ENCODE measurements around the gene ZDHHC7.
A peak's percentile ranks its signal among the peaks of the same experiment; 100 is the strongest.

Gene ZDHHC7

GRCh38 chr16:85017633-85018032 lies 6.3 kb upstream of the ZDHHC7 start:
- no peak for DNase-seq

DNA sequence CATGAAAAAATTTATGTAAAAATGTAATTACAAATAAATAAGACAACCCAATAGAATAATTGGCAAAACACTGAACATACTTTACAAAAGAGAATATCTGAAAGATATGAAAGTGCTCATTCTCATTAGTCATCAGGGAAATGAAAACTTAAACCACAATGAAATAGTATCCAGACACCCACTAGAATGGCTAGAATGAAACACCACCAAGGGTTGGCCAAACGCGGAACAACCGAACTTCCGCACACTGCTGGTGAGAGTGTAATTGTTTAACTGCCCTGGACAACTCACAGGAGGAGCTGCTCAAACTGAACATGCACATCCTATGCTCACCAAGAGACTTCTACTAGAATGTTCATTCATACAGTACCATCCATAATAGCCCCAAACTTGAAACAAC lies 5.8 kb upstream of the ZDHHC7 start:
- DNase-seq = no peak

GRCh38 chr16:85015481-85016187 lies 4.3 kb upstream of the ZDHHC7 start:
- DNase-seq = no peak

DNA sequence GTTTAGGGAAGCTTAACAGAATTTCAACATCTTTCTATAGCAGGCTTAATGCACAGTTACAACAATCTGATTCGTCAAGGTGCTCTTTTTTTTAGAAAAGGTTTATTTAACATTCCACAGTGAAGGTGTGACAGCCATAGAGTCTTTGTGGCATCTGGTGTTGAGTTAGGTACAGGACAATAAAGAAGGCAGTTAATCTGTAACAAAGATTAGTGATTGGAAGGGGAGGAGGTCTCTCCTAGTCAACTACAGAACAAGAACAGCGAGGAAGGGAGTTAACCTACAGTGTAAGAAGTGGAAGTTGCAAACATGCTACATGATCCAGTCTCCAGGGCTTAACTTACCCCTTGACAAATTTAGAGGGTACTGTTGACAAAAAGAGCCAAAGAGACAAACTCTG lies 3.0 kb upstream of the ZDHHC7 start:
- DNase-seq = no peak

GRCh38 chr16:85011846-85012284 lies 530 bp upstream of the ZDHHC7 start:
- DNase-seq = no peak

DNA sequence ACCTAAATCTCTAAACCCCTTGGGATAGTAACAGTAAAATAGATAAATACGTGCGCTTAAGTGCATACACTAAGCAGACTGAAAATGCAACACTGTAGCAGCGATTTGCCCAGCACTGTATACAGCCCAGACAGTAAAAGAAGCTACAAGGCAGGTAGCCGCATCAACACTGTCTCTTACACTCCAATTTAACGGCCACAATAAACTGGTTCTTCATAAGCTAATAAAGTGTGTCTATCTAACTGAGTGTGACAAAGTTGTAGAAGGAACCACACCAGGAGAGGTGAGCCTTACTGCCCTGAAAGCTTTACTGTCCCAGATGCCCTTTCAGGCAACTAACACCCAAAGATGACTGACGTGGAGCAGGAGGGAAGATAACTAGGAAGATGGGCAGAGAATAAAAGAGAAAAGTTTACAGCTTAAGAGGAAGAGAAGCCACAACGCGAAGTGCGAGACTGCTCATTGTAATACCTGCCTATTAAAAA lies 847 bp downstream of the ZDHHC7 start:
- no peak for DNase-seq

DNA sequence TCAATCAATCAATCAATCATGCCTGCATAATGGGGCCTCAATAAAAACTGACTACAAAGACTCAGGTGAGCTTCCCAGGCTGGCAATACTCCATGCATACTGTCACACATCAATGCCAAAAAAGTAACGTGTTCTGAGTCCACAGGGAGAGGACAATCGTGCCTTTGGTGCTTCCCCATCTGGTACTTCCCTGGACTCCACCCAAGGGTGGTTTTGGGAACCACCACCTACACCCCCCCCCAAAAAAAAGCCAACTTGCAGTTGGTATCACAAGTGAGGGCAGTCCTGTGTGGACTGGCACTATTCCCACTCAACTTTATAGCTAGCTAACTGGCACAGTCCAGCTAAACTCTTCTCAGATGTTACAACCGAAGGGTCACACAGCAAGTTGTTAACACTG lies 3.1 kb downstream of the ZDHHC7 start:
- DNase-seq = no peak

DNA sequence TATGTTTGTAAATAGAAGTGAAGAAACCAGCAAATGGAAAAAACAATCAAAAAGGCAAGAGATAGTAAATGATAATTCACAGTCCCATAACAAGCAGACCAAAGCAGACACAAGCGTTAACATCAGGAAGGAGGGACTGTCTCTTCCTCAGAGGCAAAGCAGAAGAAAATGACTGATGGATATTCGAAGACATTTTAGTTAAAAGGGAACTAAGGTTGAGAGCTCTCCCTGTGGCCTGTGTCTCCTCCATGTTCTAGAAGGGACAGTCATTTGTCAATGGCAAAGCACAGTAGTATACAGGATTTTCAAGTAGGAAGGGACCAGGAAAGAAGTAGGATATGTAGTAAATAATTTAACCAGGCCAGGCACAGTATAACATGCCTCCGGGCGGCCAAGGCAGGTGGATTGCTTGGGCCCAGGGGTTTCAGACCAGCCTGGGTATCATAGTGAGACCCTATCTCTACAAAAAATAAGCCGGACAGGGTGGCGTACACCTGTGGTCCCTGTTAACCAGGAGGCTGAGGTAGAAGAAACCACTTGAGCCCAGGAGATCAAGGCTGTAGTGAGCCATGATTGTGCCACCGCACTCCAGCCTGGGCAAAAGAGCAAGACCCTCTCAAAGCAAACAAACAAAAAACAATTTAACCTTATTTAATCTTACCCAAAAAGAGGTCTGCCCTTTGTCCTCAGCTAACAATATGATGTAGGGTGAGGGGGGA lies 3.7 kb downstream of the ZDHHC7 start:
- DNase-seq = no peak

DNA sequence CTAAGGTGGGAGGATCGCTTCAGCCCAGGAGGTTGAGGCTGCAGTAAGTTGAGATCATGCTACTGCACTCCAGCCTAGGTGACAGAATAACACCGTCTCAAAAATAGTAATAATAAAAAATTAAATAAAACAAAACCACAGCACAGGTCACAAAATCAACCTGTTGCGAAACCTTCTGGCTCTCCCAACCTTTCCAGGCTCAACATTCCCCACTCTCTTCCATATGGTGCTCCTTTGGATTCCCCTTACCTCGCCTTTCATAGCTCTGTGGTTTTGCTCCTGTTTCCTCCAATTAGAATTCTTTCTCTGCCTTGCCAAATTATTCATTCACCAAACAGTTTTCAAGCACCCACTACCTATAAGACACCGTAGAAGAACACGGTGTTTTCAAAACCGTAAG lies 4.7 kb downstream of the ZDHHC7 start:
- peak; percentile 59 for DNase-seq

DNA sequence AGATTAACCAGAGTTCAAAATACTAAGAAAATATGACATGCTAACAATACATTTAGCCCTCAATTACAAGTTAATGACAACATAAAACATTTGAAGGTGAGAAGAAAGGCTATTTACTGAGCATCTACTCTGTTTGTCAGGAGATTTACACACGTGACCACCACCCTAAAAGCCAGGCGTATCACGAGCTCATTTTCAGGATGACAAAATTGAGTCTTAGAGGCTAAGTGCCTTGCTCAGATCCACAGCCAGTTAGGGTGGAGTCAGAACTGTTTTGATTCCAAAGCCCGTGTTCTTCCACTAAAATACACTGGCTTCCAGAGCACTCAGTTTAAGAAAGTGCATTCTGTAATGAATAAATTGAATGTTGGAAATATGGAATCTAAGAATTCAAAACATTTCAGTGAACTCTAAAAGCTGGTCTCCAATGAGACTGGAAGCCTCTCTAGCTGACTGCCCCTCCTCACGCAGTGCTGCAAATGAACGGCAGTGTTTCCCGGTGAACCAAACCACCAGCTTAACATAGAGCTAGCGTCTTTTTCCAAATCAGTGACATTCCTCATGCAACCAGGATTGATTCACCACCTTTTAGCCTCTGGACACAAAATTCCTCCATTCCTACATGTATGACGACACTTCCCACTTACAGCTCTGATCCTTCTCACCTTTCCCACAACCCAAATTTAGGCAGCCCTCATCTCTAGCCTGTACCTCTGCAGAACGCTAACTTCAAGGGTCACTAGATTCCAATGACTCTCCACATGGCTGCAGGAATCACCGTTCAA lies 5.9 kb downstream of the ZDHHC7 start:
- peak; percentile 76 for DNase-seq

GRCh38 chr16:85004587-85005205 lies 6.6 kb downstream of the ZDHHC7 start:
- peak; percentile 94 for DNase-seq

DNA sequence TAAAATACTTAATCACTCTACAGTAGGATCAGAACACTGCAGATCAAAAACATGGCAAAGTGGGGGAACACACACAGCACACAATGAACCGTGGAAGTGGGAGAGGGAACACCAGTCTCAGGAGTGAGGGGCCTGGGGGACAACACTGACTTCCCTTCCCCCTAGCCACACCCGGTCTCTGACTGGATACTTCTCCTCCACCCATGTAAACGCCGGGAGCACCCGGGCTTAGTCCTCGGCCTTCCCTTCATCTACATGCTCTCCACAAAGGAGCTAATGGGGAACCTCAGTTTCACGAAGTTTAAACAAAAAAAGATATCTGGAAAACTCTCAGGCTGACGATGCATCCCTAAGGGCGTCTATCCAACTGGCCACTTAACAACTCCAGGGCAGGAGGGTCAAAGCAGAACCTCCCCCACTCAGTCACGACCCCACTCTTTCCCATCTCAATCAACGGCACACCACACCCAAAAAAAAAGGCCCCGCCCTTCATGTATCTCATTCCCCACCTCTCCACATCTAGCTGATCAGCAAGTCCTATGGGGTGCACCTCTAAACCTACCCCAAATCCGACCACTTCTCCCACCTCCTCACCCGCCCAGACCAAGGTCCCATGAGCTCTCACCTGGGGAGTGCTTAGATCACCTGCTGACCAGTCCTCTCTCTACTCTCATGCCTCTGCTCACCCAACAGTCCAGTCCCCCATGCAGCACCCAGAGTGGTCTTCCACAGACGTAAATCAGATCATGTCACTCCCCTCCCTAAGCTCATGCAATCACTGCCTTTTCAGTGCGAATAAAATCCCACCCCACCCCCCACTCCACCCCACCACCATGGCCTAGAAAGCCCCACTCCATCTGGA lies 7.4 kb downstream of the ZDHHC7 start:
- no peak for DNase-seq

- DNase-seq = no peak
Measured at GRCh38 chr16:85003076-85003475, 8.3 kb downstream of the ZDHHC7 start.

DNA sequence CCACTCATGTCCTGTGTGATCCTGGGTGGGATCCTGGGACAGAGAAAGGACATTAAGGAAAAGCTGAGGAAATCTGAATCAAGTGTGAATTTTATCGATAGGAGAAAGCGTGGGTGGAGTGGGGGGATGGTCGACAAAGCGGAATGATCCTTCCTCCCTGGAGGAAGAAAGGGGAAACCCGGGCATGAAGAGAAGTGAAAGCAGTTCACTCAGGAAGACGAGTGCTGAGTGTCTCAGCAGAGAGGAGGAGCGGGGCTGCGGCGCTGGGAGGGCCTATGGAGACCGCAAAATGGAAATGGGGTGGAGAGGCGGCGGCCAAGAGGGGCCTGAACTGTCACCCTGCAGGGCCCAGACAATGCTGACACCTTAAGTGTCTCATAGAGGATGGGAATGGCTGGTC lies 8.7 kb downstream of the ZDHHC7 start:
- no peak for DNase-seq

- no peak for DNase-seq
Measured at GRCh38 chr16:85002099-85002541, 9.2 kb downstream of the ZDHHC7 start.

DNA sequence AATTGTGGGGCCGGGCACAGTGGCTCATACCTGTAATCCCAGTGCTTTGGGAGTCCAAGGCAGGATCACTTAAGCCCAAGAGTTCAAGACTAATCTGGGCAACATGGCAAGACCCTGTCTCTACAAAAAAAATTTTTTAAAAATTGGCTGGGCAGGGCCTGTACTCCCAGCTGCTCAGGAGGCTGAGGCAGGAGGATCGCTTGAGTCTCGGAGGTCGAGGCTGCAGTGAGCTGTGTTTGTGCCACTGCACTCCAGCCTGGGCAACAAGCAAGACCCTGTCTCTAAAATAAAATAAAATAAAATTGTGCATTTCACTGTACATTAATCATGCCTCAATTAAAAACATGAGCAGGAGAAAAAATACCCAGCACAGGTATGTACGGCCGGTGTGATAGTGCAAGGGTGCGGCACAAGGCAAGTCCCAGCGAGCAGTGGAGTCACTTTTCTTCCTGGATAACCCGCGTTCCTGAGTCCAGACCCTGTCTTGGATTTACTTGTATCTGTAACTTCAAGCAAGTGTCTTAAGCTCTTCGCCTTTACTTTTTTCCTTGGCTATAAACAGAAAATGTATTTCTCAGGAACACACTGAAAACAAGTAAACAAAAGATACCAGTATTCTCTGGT lies 11.4 kb downstream of the ZDHHC7 start:
- no peak for DNase-seq

GRCh38 chr16:84999200-84999599 lies 12.1 kb downstream of the ZDHHC7 start:
- DNase-seq = no peak

DNA sequence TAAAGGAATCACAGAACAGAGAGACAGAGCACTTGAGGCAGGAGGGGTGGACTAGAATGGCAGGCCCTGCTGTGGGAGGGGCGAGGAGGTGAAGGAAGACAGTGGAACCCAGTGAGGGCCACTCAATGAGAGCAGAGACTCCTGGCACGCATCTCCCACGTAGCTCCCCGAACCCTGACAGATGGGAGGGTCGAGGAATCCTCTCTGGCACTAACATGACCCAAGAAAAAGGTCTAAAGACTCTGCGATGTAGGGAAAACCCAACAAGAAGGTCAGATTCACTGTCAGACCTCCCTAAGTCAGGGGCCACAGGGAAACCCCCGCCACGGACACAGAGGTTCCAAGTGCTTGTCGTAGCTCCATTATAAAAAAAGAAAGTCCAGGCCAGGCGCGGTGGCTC lies 15.0 kb downstream of the ZDHHC7 start:
- no peak for DNase-seq

DNA sequence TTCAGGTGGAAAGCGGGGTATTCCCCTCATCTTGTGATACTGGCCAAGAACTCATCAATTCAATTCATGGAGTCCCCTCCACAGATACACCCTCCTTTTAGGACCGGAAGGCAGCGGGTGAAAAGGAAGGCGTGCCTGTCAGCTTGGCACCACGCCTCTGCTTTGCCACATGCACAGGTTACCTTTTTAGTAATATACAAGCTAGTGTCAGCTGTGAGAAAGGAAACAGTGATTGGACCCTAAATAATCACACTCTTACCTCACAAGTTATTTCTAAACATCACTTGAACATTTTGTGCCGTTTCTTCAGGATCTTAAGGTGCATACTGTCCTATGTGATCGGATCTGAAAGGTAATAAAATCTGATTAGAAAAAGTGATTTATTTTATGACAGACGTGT lies 15.7 kb downstream of the ZDHHC7 start:
- DNase-seq = no peak

DNA sequence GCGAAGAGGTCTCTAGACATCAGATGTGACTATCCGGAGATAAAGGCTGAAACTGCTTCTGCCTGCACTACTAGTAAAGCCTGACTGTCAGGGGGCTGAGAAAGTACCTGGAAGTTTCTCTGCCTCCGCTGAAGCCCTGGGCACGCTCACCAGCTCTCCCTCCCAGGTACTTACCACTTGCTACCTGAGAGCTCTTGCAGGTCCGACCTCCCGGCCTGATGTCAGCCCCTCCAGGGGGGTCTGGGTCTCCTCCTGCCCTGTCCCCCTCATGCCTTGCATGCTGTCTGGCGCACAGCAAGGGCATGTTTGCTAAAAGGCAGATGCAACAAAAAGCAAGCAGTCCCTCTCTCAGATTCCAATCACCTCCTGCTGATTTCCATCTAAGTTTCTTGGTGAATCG lies 17.4 kb downstream of the ZDHHC7 start:
- DNase-seq = no peak

DNA sequence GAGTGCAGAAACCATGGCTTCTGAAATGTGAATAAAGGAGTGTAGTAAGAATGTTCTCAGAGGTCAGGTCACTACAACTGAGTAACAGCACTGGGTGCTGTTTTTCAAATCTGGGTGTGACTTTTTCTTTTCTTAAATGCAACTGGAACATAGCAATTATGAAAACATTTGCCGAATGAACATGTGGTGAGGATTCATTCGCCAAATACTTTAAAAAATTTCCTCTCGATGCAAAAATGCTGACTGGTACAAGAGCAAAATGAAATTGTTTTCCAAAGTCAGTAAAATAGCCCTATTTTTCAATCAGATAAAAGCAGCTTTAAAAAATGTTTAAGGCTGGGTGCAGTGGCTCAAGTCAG lies 18.6 kb downstream of the ZDHHC7 start:
- DNase-seq = no peak

GRCh38 chr16:84990782-84991181 lies 20.6 kb downstream of the ZDHHC7 start:
- DNase-seq = no peak
